H1 (cell line): ENCODE results near the gene SLC22A23. TPM values are rescaled to one million over a fixed set of nuclear protein-coding genes. Genes with fewer than 3 reads are reported as not detected.

ENCODE experiments used
- CTCF ChIA-PET: fragments of 300-600 bp; sonication (Branson Sonifier 250); formaldehyde crosslinking; loops from one replicate; lab custom pipeline; 2021; ENCODE audit not compliant: partially characterized antibody; lab: Charles Lee
- POLR2A ChIA-PET: fragments of 300-600 bp; sonication (Branson Sonifier 250); formaldehyde crosslinking; loops from one replicate; lab custom pipeline; 2021; ENCODE audit warnings: inconsistent platforms; ENCODE audit not compliant: partially characterized antibody; lab: Charles Lee
- DNase-seq, 2 experiments: peaks; one replicate each; pipeline versions ENCODE4 v3.0.0 to v3.0.0-alpha.2; 2010 to 2022; ENCODE audit warnings: low spot score in 2 of 2, low read depth in 1 of 2, mixed read lengths in 1 of 2
- FAIRE-seq: peaks from 2 replicates; lab custom pipeline; 2011; peaks lifted over from hg19 to GRCh38; lab: Jason Lieb, UNC
- H2AFZ ChIP-seq: 2 replicates; pipeline ENCODE4 v1.8.1; 2012; ENCODE audit warnings: low read length, inconsistent platforms
- H2AK5ac ChIP-seq: 2 replicates; pipeline ENCODE4 v1.6.1; 2013; ENCODE audit warnings: low read depth, low read length
- H2BK120ac ChIP-seq: replicated peaks from 2 replicates; pipeline ENCODE3; 2013; ENCODE audit warnings: low read depth, low read length, inconsistent platforms
- H2BK12ac ChIP-seq: 2 replicates; pipeline ENCODE4 v1.6.1; 2013; ENCODE audit warnings: low read depth, low read length
- H2BK15ac ChIP-seq: 2 replicates; pipeline ENCODE4 v1.6.1; 2013; ENCODE audit warnings: low read length
- H2BK20ac ChIP-seq: 2 replicates; pipeline ENCODE4 v1.6.1; 2013; ENCODE audit warnings: low read length
- H2BK5ac ChIP-seq: 2 replicates; pipeline ENCODE4 v1.6.1; 2013; ENCODE audit warnings: low read depth, low read length
- H3K14ac ChIP-seq: 2 replicates; pipeline ENCODE4 v1.6.1; 2013; ENCODE audit warnings: inconsistent platforms; ENCODE audit not compliant: insufficient read length
- H3K18ac ChIP-seq: 2 replicates; pipeline ENCODE4 v1.6.1; 2013; ENCODE audit warnings: low read length; ENCODE audit errors: extremely low read depth
- H3K23ac ChIP-seq: 2 replicates; pipeline ENCODE4 v1.6.1; 2013; ENCODE audit warnings: inconsistent platforms; ENCODE audit not compliant: insufficient read length
- H3K23me2 ChIP-seq: 2 replicates; pipeline ENCODE4 v1.6.1; 2013; ENCODE audit warnings: low read depth, low read length
- H3K27ac ChIP-seq: 2 replicates; pipeline ENCODE4 v1.6.1; 2011; ENCODE audit warnings: low read depth, low read length, inconsistent platforms
- H3K27me3 ChIP-seq, 4 experiments: replicated peaks in 1 of 4; 1 replicate in 1 of 4; 2 replicates in 3 of 4; pipeline versions ENCODE4 v1.6.1 to v1.8.1; 2011 to 2013; ENCODE audit warnings: low read length in 3 of 4, mild to moderate bottlenecking in 3 of 4, inconsistent platforms in 2 of 4, mixed read lengths in 2 of 4, moderate library complexity in 1 of 4; ENCODE audit not compliant: control insufficient read depth in 3 of 4, insufficient read depth in 3 of 4; ENCODE audit errors: extremely low read depth in 1 of 4
- H3K36me3 ChIP-seq, 4 experiments: 2 replicates each; pipeline versions ENCODE4 v1.6.1 to v1.8.1; 2011 to 2013; ENCODE audit warnings: mild to moderate bottlenecking in 4 of 4, low read length in 3 of 4, moderate library complexity in 2 of 4, control low read depth in 1 of 4, inconsistent platforms in 1 of 4; ENCODE audit not compliant: insufficient read depth in 4 of 4, control insufficient read depth in 2 of 4
- H3K4ac ChIP-seq: replicated peaks from 2 replicates; pipeline ENCODE3; 2013; ENCODE audit warnings: low read length, low read depth, mixed read lengths, inconsistent platforms; ENCODE audit not compliant: insufficient read length
- H3K4me1 ChIP-seq, 4 experiments: replicated peaks in 1 of 4; 1 replicate in 1 of 4; 2 replicates in 3 of 4; pipeline versions ENCODE4 v1.6.1 to v1.8.1; 2011 to 2013; ENCODE audit warnings: low read length in 3 of 4, inconsistent platforms in 2 of 4, mixed read lengths in 1 of 4; ENCODE audit not compliant: insufficient read depth in 4 of 4, control insufficient read depth in 3 of 4
- H3K4me2 ChIP-seq, 2 experiments: 2 replicates each; pipeline versions ENCODE4 v1.6.1 to v1.8.1; 2011 to 2013; ENCODE audit warnings: low read depth in 2 of 2, low read length in 2 of 2, control low read depth in 1 of 2, inconsistent platforms in 1 of 2, mild to moderate bottlenecking in 1 of 2; ENCODE audit not compliant: insufficient read depth in 1 of 2
- H3K4me3 ChIP-seq, 4 experiments: fragments of 200-600, 300-600 bp in 1 of 4; sonication (generic), shearing (Covaris generic), sonication (Bioruptor Twin) in 1 of 4; 2 replicates each; pipeline versions ENCODE4 v1.5.1 to v1.8.1; 2011 to 2016; ENCODE audit warnings: low read length in 4 of 4, low read depth in 3 of 4, control low read depth in 2 of 4, inconsistent platforms in 2 of 4, mild to moderate bottlenecking in 2 of 4, mixed read lengths in 1 of 4, moderate library complexity in 1 of 4; ENCODE audit not compliant: insufficient read depth in 2 of 4; ENCODE audit errors: extremely low read depth in 1 of 4
- H3K56ac ChIP-seq: replicated peaks from 2 replicates; pipeline ENCODE3; 2013; ENCODE audit warnings: low read depth, mild to moderate bottlenecking, mixed read lengths, low read length, inconsistent platforms; ENCODE audit not compliant: insufficient read length
- H3K79me1 ChIP-seq: 2 replicates; pipeline ENCODE4 v1.6.1; 2013; ENCODE audit warnings: low read depth, low read length, control low read depth
- H3K79me2 ChIP-seq, 2 experiments: 2 replicates each; pipeline versions ENCODE4 v1.6.1 to v1.8.1; 2012 to 2013; ENCODE audit warnings: low read length in 2 of 2, mild to moderate bottlenecking in 2 of 2, inconsistent platforms in 1 of 2; ENCODE audit not compliant: insufficient read depth in 2 of 2, control insufficient read depth in 1 of 2
- H3K9ac ChIP-seq, 4 experiments: replicated peaks in 1 of 4; 1 replicate in 1 of 4; 2 replicates in 3 of 4; pipeline versions ENCODE4 v1.6.1 to v1.8.1; 2011 to 2013; ENCODE audit warnings: low read depth in 3 of 4, low read length in 3 of 4, control low read depth in 2 of 4, mild to moderate bottlenecking in 2 of 4, moderate library complexity in 2 of 4, inconsistent platforms in 1 of 4; ENCODE audit errors: extremely low read depth in 1 of 4
- H3K9me3 ChIP-seq, 2 experiments: 2 replicates each; pipeline versions ENCODE4 v1.6.1 to v1.8.1; 2012 to 2013; ENCODE audit warnings: mild to moderate bottlenecking in 2 of 2, moderate library complexity in 2 of 2, control low read depth in 1 of 2, inconsistent platforms in 1 of 2, low read depth in 1 of 2, low read length in 1 of 2, mixed read lengths in 1 of 2; ENCODE audit not compliant: insufficient read depth in 2 of 2
- H4K20me1 ChIP-seq, 2 experiments: replicated peaks in 1 of 2; 2 replicates each; pipeline versions ENCODE3 to v1.8.1; 2011 to 2013; ENCODE audit warnings: inconsistent platforms in 2 of 2, low read length in 2 of 2, mild to moderate bottlenecking in 1 of 2; ENCODE audit not compliant: insufficient read depth in 2 of 2, control insufficient read depth in 1 of 2
- H4K5ac ChIP-seq: 2 replicates; pipeline ENCODE4 v1.6.1; 2013; ENCODE audit warnings: low read length, low read depth, mixed read lengths, inconsistent platforms; ENCODE audit not compliant: insufficient read length
- H4K8ac ChIP-seq: 2 replicates; pipeline ENCODE4 v1.8.0; 2013; ENCODE audit warnings: mild to moderate bottlenecking, moderate library complexity, low read length, inconsistent platforms; ENCODE audit not compliant: insufficient read depth; ENCODE audit errors: extremely low read depth
- H4K91ac ChIP-seq: replicated peaks from 2 replicates; pipeline ENCODE3; 2013; ENCODE audit warnings: low read length, mixed read lengths, inconsistent platforms; ENCODE audit not compliant: insufficient read length
- BACH1 ChIP-seq: IDR thresholded peaks from 2 replicates; pipeline ENCODE4 v1.6.1; 2012; ENCODE audit warnings: low read length, improper control_type of control experiment
- GTF2F1 ChIP-seq: IDR thresholded peaks from 2 replicates; pipeline ENCODE4 v1.6.1; 2012; ENCODE audit warnings: low read depth, low read length, improper control_type of control experiment, borderline replicate concordance
- JUN ChIP-seq: IDR thresholded peaks from 2 replicates; pipeline ENCODE4 v1.6.1; 2011; ENCODE audit warnings: low read depth, mild to moderate bottlenecking, improper control_type of control experiment, low read length
- PHF8 ChIP-seq: fragments of 200-600 bp; sonication (generic); conservative IDR thresholded peaks from 2 replicates; pipeline ENCODE4 v1.7.1; 2012; ENCODE audit warnings: low read depth, mild to moderate bottlenecking, inconsistent platforms, low read length, moderate library complexity
- RAD21 ChIP-seq, 2 experiments: IDR thresholded peaks in 1 of 2; conservative IDR thresholded peaks in 1 of 2; 2 replicates each; pipeline ENCODE4 v1.6.1; 2011; ENCODE audit warnings: low read depth in 2 of 2, low read length in 2 of 2, improper control_type of control experiment in 1 of 2, inconsistent platforms in 1 of 2, mild to moderate bottlenecking in 1 of 2, moderate library complexity in 1 of 2
- RBBP5 ChIP-seq: IDR thresholded peaks from 2 replicates; pipeline ENCODE4 v1.7.1; 2012; ENCODE audit warnings: low read depth, mild to moderate bottlenecking, inconsistent platforms, low read length, moderate library complexity, borderline replicate concordance
- SIN3A ChIP-seq, 2 experiments: IDR thresholded peaks in 1 of 2; conservative IDR thresholded peaks in 1 of 2; 2 replicates each; pipeline ENCODE4 v1.6.1; 2011 to 2012; ENCODE audit warnings: low read length in 2 of 2, improper control_type of control experiment in 1 of 2, low read depth in 1 of 2, mild to moderate bottlenecking in 1 of 2
- SP2 ChIP-seq: IDR thresholded peaks from 2 replicates; pipeline ENCODE4 v1.6.1; 2012; ENCODE audit warnings: mild to moderate bottlenecking, low read length, inconsistent platforms
- TAF7 ChIP-seq: optimal IDR thresholded peaks from 2 replicates; pipeline ENCODE3; 2011; ENCODE audit warnings: low read depth, mild to moderate bottlenecking, inconsistent platforms, low read length, moderate library complexity, borderline replicate concordance
- TBP ChIP-seq: IDR thresholded peaks from 2 replicates; pipeline ENCODE4 v1.6.1; 2011; ENCODE audit warnings: low read depth, low read length, improper control_type of control experiment
- TCF12 ChIP-seq: IDR thresholded peaks from 2 replicates; pipeline ENCODE4 v1.6.1; 2011; ENCODE audit warnings: low read depth, mild to moderate bottlenecking, low read length
- WGBS, 2 experiments: shearing (Covaris generic) in 1 of 2; methylation state at CpG; one replicate each; pipeline versions ENCODE4 v1.1.6 to v1.1.7; 2013 to 2015; ENCODE audit warnings: low lambda C conversion rate in 2 of 2, mixed read lengths in 2 of 2, inconsistent platforms in 1 of 2, low coverage in 1 of 2, missing lambda C conversion rate in 1 of 2; ENCODE audit not compliant: insufficient replicate concordance in 2 of 2, insufficient coverage in 1 of 2, insufficient read length in 1 of 2; ENCODE audit errors: extremely low coverage in 1 of 2, missing lambda C conversion rate in 1 of 2; 5-methylcytosine and 5-hydroxymethylcytosine counted together
- polyA plus RNA-seq, 7 experiments: library from polyadenylated mRNA; depleted of rRNA in 3 of 7; stranded (reverse) in 5 of 7; unstranded in 2 of 7; fragments of >200 nt in 5 of 7; fragments of 200-250 nt in 2 of 7; gene quantifications; 1 replicate in 5 of 7; 2 replicates in 1 of 7; 4 replicates in 1 of 7; pipeline versions ENCODE4 v1.2.1 to v1.2.3, GENCODE V29; 2011 to 2013; ENCODE audit warnings: missing spikeins in 2 of 7, mixed read lengths in 2 of 7
- total RNA-seq: library from RNA; stranded (reverse); fragmentation: NEBNext Ultra II Directional; extraction: Animal tissue kit (Norgen Biotek cat#: 25700); gene quantifications from 2 replicates; pipeline ENCODE4 v1.2.1, GENCODE V29; 2021

SLC22A23 gene
- total and polyA plus RNA-seq, 2 of the 8 experiments (the other 6 are each of a cell fraction or from before 2014, with no cell fraction given) = 9.9 to 38.4 TPM

DNA sequence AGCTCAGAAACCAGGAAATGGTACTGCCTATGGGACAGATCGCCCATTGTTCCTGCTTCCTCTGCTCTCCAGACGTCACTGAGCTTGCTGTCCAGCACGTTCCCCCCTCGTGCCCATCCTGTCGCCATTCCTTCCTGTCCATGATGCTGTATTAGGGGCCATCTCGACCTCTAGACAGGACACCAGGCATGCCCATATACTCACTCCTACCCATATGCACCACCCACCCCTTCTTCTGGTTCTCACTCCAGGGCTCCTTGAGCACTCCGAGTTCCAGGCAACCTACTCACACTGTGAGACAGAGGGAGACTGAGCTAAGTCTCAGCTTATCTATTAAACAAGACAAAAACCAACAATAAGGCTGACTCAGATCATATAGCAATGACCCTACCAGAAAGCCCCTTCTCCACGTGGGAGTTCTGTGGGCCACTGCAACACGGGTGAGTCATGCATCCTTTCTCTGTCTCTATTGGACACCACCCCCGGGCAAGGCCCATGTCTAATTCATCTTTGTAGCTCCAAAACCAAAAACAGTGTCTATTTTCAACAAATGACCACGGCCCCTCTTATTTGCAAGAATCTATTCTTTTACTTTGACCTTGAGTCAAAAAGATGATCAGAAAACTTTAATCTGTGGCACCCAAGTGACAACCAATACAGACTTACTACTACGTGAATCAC lies 132.4 kb downstream of the SLC22A23 start:
- no peak for FAIRE-seq
- Histone ChIP-seq H2BK12ac (no peak overlapping the region), H4K8ac (no peak overlapping the region), H2AFZ (no peak overlapping the region)
- WGBS, 2 experiments = 92% methylated on average over 12 of the region's 12 CpGs; no CpG with 5 or more reads in 1 of the 2 experiments
- no peak for TF ChIP-seq RAD21 (IDR thresholded peaks at IDR 0.05 in 1 of 2, conservative IDR thresholded peaks at IDR 0.05 in 1 of 2; ENCODE audit: low read depth in 2 of 2, low read length in 2 of 2)
- TF ChIP-seq PHF8 = no peak
- no peak for TF ChIP-seq GTF2F1
- no peak for TF ChIP-seq TCF12
- no peak for TF ChIP-seq SP2
- no peak for TF ChIP-seq RBBP5
- TF ChIP-seq BACH1 = no peak
- no peak for TF ChIP-seq TAF7
- no peak for TF ChIP-seq TBP
- TF ChIP-seq JUN = no peak
- no peak for TF ChIP-seq SIN3A (conservative IDR thresholded peaks at IDR 0.05 in 1 of 2, IDR thresholded peaks at IDR 0.05 in 1 of 2; ENCODE audit: low read depth in 1 of 2, low read length in 2 of 2)
- TF ChIP-seq, all 59 proteins: peak for 0
- H3K4me1 ChIP-seq = peaks cover 0 to 5% (median 2%) of the 10 kb centered on the region in 4 experiments; a peak in 1 of 7 replicates
- no peak overlapping the region for H3K23ac ChIP-seq
- H4K20me1 ChIP-seq = peaks cover 0 to 2% of the 10 kb centered on the region in 2 experiments
- H3K14ac ChIP-seq = no peak overlapping the region
- no peak overlapping the region for H4K91ac ChIP-seq
- no peak for DNase-seq
- ChIA-PET POLR2A (interaction anchor here (1.1 kb wide), 1 partner anchor 9 kb away, joined by 3 read pairs; no protein-coding TSS in a partner anchor), CTCF (interaction anchor here (0.9 to 1.8 kb wide), 8 partner anchors 14 to 419 kb away, joined by 3 to 10 read pairs (median 3); no protein-coding TSS in a partner anchor)
- H2AK5ac ChIP-seq = no peak overlapping the region
- no peak overlapping the region for H3K9ac ChIP-seq
- no peaks in the 10 kb centered on the region for H3K27me3 ChIP-seq
- H3K23me2 ChIP-seq = no peaks in the 10 kb centered on the region
- H3K18ac ChIP-seq = no peak overlapping the region
- H3K27ac ChIP-seq = no peak overlapping the region
- H3K36me3 ChIP-seq = peaks cover 0 to 2% (median 0%) of the 10 kb centered on the region in 4 experiments; a peak in 1 of 8 replicates
- H3K9me3 ChIP-seq = no peaks in the 10 kb centered on the region
- H4K5ac ChIP-seq = no peak overlapping the region
- H3K79me1 ChIP-seq = peaks cover 2% of the 10 kb centered on the region
- H3K56ac ChIP-seq = no peak overlapping the region
- H2BK20ac ChIP-seq = no peak overlapping the region
- H2BK5ac ChIP-seq = peak overlapping the region; percentile 48; the same call in 1 of the 2 replicates
- H3K4me3 ChIP-seq = no peak overlapping the region
- H2BK120ac ChIP-seq = no peak overlapping the region
- no peak overlapping the region for H3K4me2 ChIP-seq
- no peaks in the 10 kb centered on the region; a peak in 2 of 4 replicates for H3K79me2 ChIP-seq
- no peak overlapping the region for H2BK15ac ChIP-seq
- H3K4ac ChIP-seq = no peak overlapping the region
